H1 (cell line): ENCODE data around the gene KCNH6. TPM values are rescaled to one million over a fixed set of nuclear protein-coding genes. Genes with fewer than 3 reads are reported as not detected.
A peak's percentile ranks its signal among the peaks of the same experiment; 100 is the strongest.

Source experiments
- CTCF ChIA-PET: fragments of 300-600 bp; sonication (Branson Sonifier 250); formaldehyde crosslinking; loops from one replicate; lab custom pipeline; 2021; ENCODE audit not compliant: partially characterized antibody; lab: Charles Lee
- POLR2A ChIA-PET: fragments of 300-600 bp; sonication (Branson Sonifier 250); formaldehyde crosslinking; loops from one replicate; lab custom pipeline; 2021; ENCODE audit warnings: inconsistent platforms; ENCODE audit not compliant: partially characterized antibody; lab: Charles Lee
- DNase-seq, 2 experiments: peaks; one replicate each; pipeline versions ENCODE4 v3.0.0 to v3.0.0-alpha.2; 2010 to 2022; ENCODE audit warnings: low spot score in 2 of 2, low read depth in 1 of 2, mixed read lengths in 1 of 2
- FAIRE-seq: peaks from 2 replicates; lab custom pipeline; 2011; peaks lifted over from hg19 to GRCh38; lab: Jason Lieb, UNC
- H2AFZ ChIP-seq: 2 replicates; pipeline ENCODE4 v1.8.1; 2012; ENCODE audit warnings: low read length, inconsistent platforms
- H2AK5ac ChIP-seq: 2 replicates; pipeline ENCODE4 v1.6.1; 2013; ENCODE audit warnings: low read depth, low read length
- H2BK120ac ChIP-seq: replicated peaks from 2 replicates; pipeline ENCODE3; 2013; ENCODE audit warnings: low read depth, low read length, inconsistent platforms
- H2BK12ac ChIP-seq: 2 replicates; pipeline ENCODE4 v1.6.1; 2013; ENCODE audit warnings: low read depth, low read length
- H2BK15ac ChIP-seq: 2 replicates; pipeline ENCODE4 v1.6.1; 2013; ENCODE audit warnings: low read length
- H2BK20ac ChIP-seq: 2 replicates; pipeline ENCODE4 v1.6.1; 2013; ENCODE audit warnings: low read length
- H2BK5ac ChIP-seq: 2 replicates; pipeline ENCODE4 v1.6.1; 2013; ENCODE audit warnings: low read depth, low read length
- H3K14ac ChIP-seq: 2 replicates; pipeline ENCODE4 v1.6.1; 2013; ENCODE audit warnings: inconsistent platforms; ENCODE audit not compliant: insufficient read length
- H3K18ac ChIP-seq: 2 replicates; pipeline ENCODE4 v1.6.1; 2013; ENCODE audit warnings: low read length; ENCODE audit errors: extremely low read depth
- H3K23ac ChIP-seq: 2 replicates; pipeline ENCODE4 v1.6.1; 2013; ENCODE audit warnings: inconsistent platforms; ENCODE audit not compliant: insufficient read length
- H3K23me2 ChIP-seq: 2 replicates; pipeline ENCODE4 v1.6.1; 2013; ENCODE audit warnings: low read depth, low read length
- H3K27ac ChIP-seq: 2 replicates; pipeline ENCODE4 v1.6.1; 2011; ENCODE audit warnings: low read depth, low read length, inconsistent platforms
- H3K27me3 ChIP-seq, 4 experiments: replicated peaks in 1 of 4; 1 replicate in 1 of 4; 2 replicates in 3 of 4; pipeline versions ENCODE4 v1.6.1 to v1.8.1; 2011 to 2013; ENCODE audit warnings: low read length in 3 of 4, mild to moderate bottlenecking in 3 of 4, inconsistent platforms in 2 of 4, mixed read lengths in 2 of 4, moderate library complexity in 1 of 4; ENCODE audit not compliant: control insufficient read depth in 3 of 4, insufficient read depth in 3 of 4; ENCODE audit errors: extremely low read depth in 1 of 4
- H3K36me3 ChIP-seq, 4 experiments: 2 replicates each; pipeline versions ENCODE4 v1.6.1 to v1.8.1; 2011 to 2013; ENCODE audit warnings: mild to moderate bottlenecking in 4 of 4, low read length in 3 of 4, moderate library complexity in 2 of 4, control low read depth in 1 of 4, inconsistent platforms in 1 of 4; ENCODE audit not compliant: insufficient read depth in 4 of 4, control insufficient read depth in 2 of 4
- H3K4ac ChIP-seq: replicated peaks from 2 replicates; pipeline ENCODE3; 2013; ENCODE audit warnings: low read length, low read depth, mixed read lengths, inconsistent platforms; ENCODE audit not compliant: insufficient read length
- H3K4me1 ChIP-seq, 4 experiments: replicated peaks in 1 of 4; 1 replicate in 1 of 4; 2 replicates in 3 of 4; pipeline versions ENCODE4 v1.6.1 to v1.8.1; 2011 to 2013; ENCODE audit warnings: low read length in 3 of 4, inconsistent platforms in 2 of 4, mixed read lengths in 1 of 4; ENCODE audit not compliant: insufficient read depth in 4 of 4, control insufficient read depth in 3 of 4
- H3K4me2 ChIP-seq, 2 experiments: 2 replicates each; pipeline versions ENCODE4 v1.6.1 to v1.8.1; 2011 to 2013; ENCODE audit warnings: low read depth in 2 of 2, low read length in 2 of 2, control low read depth in 1 of 2, inconsistent platforms in 1 of 2, mild to moderate bottlenecking in 1 of 2; ENCODE audit not compliant: insufficient read depth in 1 of 2
- H3K4me3 ChIP-seq, 4 experiments: fragments of 200-600, 300-600 bp in 1 of 4; sonication (generic), shearing (Covaris generic), sonication (Bioruptor Twin) in 1 of 4; 2 replicates each; pipeline versions ENCODE4 v1.5.1 to v1.8.1; 2011 to 2016; ENCODE audit warnings: low read length in 4 of 4, low read depth in 3 of 4, control low read depth in 2 of 4, inconsistent platforms in 2 of 4, mild to moderate bottlenecking in 2 of 4, mixed read lengths in 1 of 4, moderate library complexity in 1 of 4; ENCODE audit not compliant: insufficient read depth in 2 of 4; ENCODE audit errors: extremely low read depth in 1 of 4
- H3K56ac ChIP-seq: replicated peaks from 2 replicates; pipeline ENCODE3; 2013; ENCODE audit warnings: low read depth, mild to moderate bottlenecking, mixed read lengths, low read length, inconsistent platforms; ENCODE audit not compliant: insufficient read length
- H3K79me1 ChIP-seq: 2 replicates; pipeline ENCODE4 v1.6.1; 2013; ENCODE audit warnings: low read depth, low read length, control low read depth
- H3K79me2 ChIP-seq, 2 experiments: 2 replicates each; pipeline versions ENCODE4 v1.6.1 to v1.8.1; 2012 to 2013; ENCODE audit warnings: low read length in 2 of 2, mild to moderate bottlenecking in 2 of 2, inconsistent platforms in 1 of 2; ENCODE audit not compliant: insufficient read depth in 2 of 2, control insufficient read depth in 1 of 2
- H3K9ac ChIP-seq, 4 experiments: replicated peaks in 1 of 4; 1 replicate in 1 of 4; 2 replicates in 3 of 4; pipeline versions ENCODE4 v1.6.1 to v1.8.1; 2011 to 2013; ENCODE audit warnings: low read depth in 3 of 4, low read length in 3 of 4, control low read depth in 2 of 4, mild to moderate bottlenecking in 2 of 4, moderate library complexity in 2 of 4, inconsistent platforms in 1 of 4; ENCODE audit errors: extremely low read depth in 1 of 4
- H3K9me3 ChIP-seq, 2 experiments: 2 replicates each; pipeline versions ENCODE4 v1.6.1 to v1.8.1; 2012 to 2013; ENCODE audit warnings: mild to moderate bottlenecking in 2 of 2, moderate library complexity in 2 of 2, control low read depth in 1 of 2, inconsistent platforms in 1 of 2, low read depth in 1 of 2, low read length in 1 of 2, mixed read lengths in 1 of 2; ENCODE audit not compliant: insufficient read depth in 2 of 2
- H4K20me1 ChIP-seq, 2 experiments: replicated peaks in 1 of 2; 2 replicates each; pipeline versions ENCODE3 to v1.8.1; 2011 to 2013; ENCODE audit warnings: inconsistent platforms in 2 of 2, low read length in 2 of 2, mild to moderate bottlenecking in 1 of 2; ENCODE audit not compliant: insufficient read depth in 2 of 2, control insufficient read depth in 1 of 2
- H4K5ac ChIP-seq: 2 replicates; pipeline ENCODE4 v1.6.1; 2013; ENCODE audit warnings: low read length, low read depth, mixed read lengths, inconsistent platforms; ENCODE audit not compliant: insufficient read length
- H4K8ac ChIP-seq: 2 replicates; pipeline ENCODE4 v1.8.0; 2013; ENCODE audit warnings: mild to moderate bottlenecking, moderate library complexity, low read length, inconsistent platforms; ENCODE audit not compliant: insufficient read depth; ENCODE audit errors: extremely low read depth
- H4K91ac ChIP-seq: replicated peaks from 2 replicates; pipeline ENCODE3; 2013; ENCODE audit warnings: low read length, mixed read lengths, inconsistent platforms; ENCODE audit not compliant: insufficient read length
- CHD1 ChIP-seq: IDR thresholded peaks from 2 replicates; pipeline ENCODE4 v1.6.1; 2012; ENCODE audit warnings: low read depth, low read length, improper control_type of control experiment
- POLR2A ChIP-seq, 2 experiments: IDR thresholded peaks; 1 replicate in 1 of 2; 2 replicates in 1 of 2; pipeline ENCODE4 v1.6.1; 2011; ENCODE audit warnings: low read depth in 2 of 2, low read length in 2 of 2, mild to moderate bottlenecking in 2 of 2; ENCODE audit errors: control extremely low read depth in 1 of 2
- WGBS, 2 experiments: shearing (Covaris generic) in 1 of 2; methylation state at CpG; one replicate each; pipeline versions ENCODE4 v1.1.6 to v1.1.7; 2013 to 2015; ENCODE audit warnings: low lambda C conversion rate in 2 of 2, mixed read lengths in 2 of 2, inconsistent platforms in 1 of 2, low coverage in 1 of 2, missing lambda C conversion rate in 1 of 2; ENCODE audit not compliant: insufficient replicate concordance in 2 of 2, insufficient coverage in 1 of 2, insufficient read length in 1 of 2; ENCODE audit errors: extremely low coverage in 1 of 2, missing lambda C conversion rate in 1 of 2; 5-methylcytosine and 5-hydroxymethylcytosine counted together
- polyA plus RNA-seq, 7 experiments: library from polyadenylated mRNA; depleted of rRNA in 3 of 7; stranded (reverse) in 5 of 7; unstranded in 2 of 7; fragments of >200 nt in 5 of 7; fragments of 200-250 nt in 2 of 7; gene quantifications; 1 replicate in 5 of 7; 2 replicates in 1 of 7; 4 replicates in 1 of 7; pipeline versions ENCODE4 v1.2.1 to v1.2.3, GENCODE V29; 2011 to 2013; ENCODE audit warnings: missing spikeins in 2 of 7, mixed read lengths in 2 of 7
- total RNA-seq: library from RNA; stranded (reverse); fragmentation: NEBNext Ultra II Directional; extraction: Animal tissue kit (Norgen Biotek cat#: 25700); gene quantifications from 2 replicates; pipeline ENCODE4 v1.2.1, GENCODE V29; 2021

The KCNH6 gene
- total and polyA plus RNA-seq, 2 of the 8 experiments (the other 6 are each of a cell fraction or from before 2014, with no cell fraction given): 1.8 to 3.6 TPM

GRCh38 chr17:63482509-63482908, 40.6 kb upstream of the KCNH6 start:
- Histone ChIP-seq H3K36me3 (no peaks in the 10 kb centered on the region), H3K4me3 (no peak overlapping the region), H3K4me1 (peaks cover 0 to 12% (median 8%) of the 10 kb centered on the region in 4 experiments; a peak in 6 of 7 replicates), H3K79me1 (no peaks in the 10 kb centered on the region), H3K9me3 (no peaks in the 10 kb centered on the region), H4K8ac (peak overlapping the region; percentile 58; the same call in 1 of the 2 replicates), H3K18ac (no peak overlapping the region), H3K9ac (no peak overlapping the region), H3K4ac (no peak overlapping the region), H4K91ac (no peak overlapping the region), H3K23me2 (peaks cover 5% of the 10 kb centered on the region), H3K27me3 (peaks cover 0 to 13% (median 9%) of the 10 kb centered on the region in 4 experiments; a peak in 5 of 7 replicates), H2BK120ac (no peak overlapping the region), H2BK15ac (no peak overlapping the region), H2BK5ac (no peak overlapping the region), H2AFZ (no peak overlapping the region), H3K56ac (no peak overlapping the region), H3K27ac (no peak overlapping the region), H2AK5ac (no peak overlapping the region), H2BK12ac (no peak overlapping the region), H3K23ac (no peak overlapping the region), H3K79me2 (no peaks in the 10 kb centered on the region), H2BK20ac (no peak overlapping the region), H3K4me2 (no peak overlapping the region), H3K14ac (no peak overlapping the region), H4K5ac (no peak overlapping the region), H4K20me1 (no peaks in the 10 kb centered on the region)
- ChIA-PET POLR2A (no interaction called here), CTCF (interaction anchor here (0.5 to 27.9 kb wide), 4 partner anchors 14 to 130 kb away, joined by 3 to 758 read pairs (median 32); partner anchors contain the start of gene CYB561)
- FAIRE-seq (no peak), DNase-seq (no peak)
- TF ChIP-seq POLR2A (IDR thresholded peaks at IDR 0.05; ENCODE audit: control extremely low read depth in 1 of 2, low read depth in 2 of 2, low read length in 2 of 2): no peak
- no peak for TF ChIP-seq CHD1
- WGBS, 2 experiments: 93% methylated on average over 14 of the region's 16 CpGs; no CpG with 5 or more reads in 1 of the 2 experiments
